Activated CD4-positive, alpha-beta T cell treated with anti-CD3 and anti-CD28 coated beads, Interleukin-2, Interleukin-4, amounts not matched to agents 100 ng/mL and 50 ng/mL, durations not matched to agents 16 hours and 8 hours (primary cell): ENCODE results near the gene ST6GAL1.
A peak's percentile ranks its signal among the peaks of the same experiment; 100 is the strongest.
"Not testable (repeated sequence)": the region's sequence is repeated elsewhere in the genome, so short reads cannot be mapped to it uniquely, and the experiment has no call there.

ENCODE experiments used
- DNase-seq: peaks from one replicate; pipeline ENCODE4 v3.0.0-alpha.2; 2020; ENCODE audit warnings: low spot score

ST6GAL1 gene

GRCh38 chr3:186994000-186994955, 64.0 kb downstream of the ST6GAL1 start:
- DNase-seq, result no peak

- no peak for DNase-seq
These were observed 66.0 kb downstream of the ST6GAL1 start for GRCh38 chr3:186996356-186996755.

GRCh38 chr3:186997061-186997460, 66.7 kb downstream of the ST6GAL1 start:
- no peak for DNase-seq

GRCh38 chr3:186997473-186997939, 67.2 kb downstream of the ST6GAL1 start:
- no peak for DNase-seq

- no peak for DNase-seq
These were observed 68.6 kb downstream of the ST6GAL1 start for GRCh38 chr3:186998937-186999368.

- peak; percentile 83 for DNase-seq
These were observed 70.4 kb downstream of the ST6GAL1 start for GRCh38 chr3:187000711-187001151.

- DNase-seq, result peak; percentile 45
These were observed 72.6 kb downstream of the ST6GAL1 start for GRCh38 chr3:187002915-187003314.

GRCh38 chr3:187005827-187006481, 75.6 kb downstream of the ST6GAL1 start:
- no peak for DNase-seq

GRCh38 chr3:187006864-187007630, 76.7 kb downstream of the ST6GAL1 start:
- DNase-seq, result peak; percentile 69

GRCh38 chr3:187010382-187010781, 80.1 kb downstream of the ST6GAL1 start:
- not testable (repeated sequence) for DNase-seq

- no peak for DNase-seq
These were observed 81.6 kb downstream of the ST6GAL1 start for GRCh38 chr3:187011915-187012314.

GRCh38 chr3:187012609-187013051, 82.3 kb downstream of the ST6GAL1 start:
- no peak for DNase-seq

- no peak for DNase-seq
These were observed 82.9 kb downstream of the ST6GAL1 start for GRCh38 chr3:187013159-187013716.

- no peak for DNase-seq
These were observed 84.1 kb downstream of the ST6GAL1 start for GRCh38 chr3:187014417-187014864.

GRCh38 chr3:187015903-187016638, 85.7 kb downstream of the ST6GAL1 start:
- no peak for DNase-seq

- no peak for DNase-seq
These were observed 86.5 kb downstream of the ST6GAL1 start for GRCh38 chr3:187016639-187017345.

- DNase-seq, result no peak
These were observed 87.3 kb downstream of the ST6GAL1 start for GRCh38 chr3:187017511-187018230.

- no peak for DNase-seq
These were observed 89.3 kb downstream of the ST6GAL1 start for GRCh38 chr3:187019542-187020072.

GRCh38 chr3:187020376-187020775, 90.0 kb downstream of the ST6GAL1 start:
- DNase-seq, result no peak
